Skeletal muscle cell (primary cell): Measurements from ENCODE around the gene SURF4.
A peak's percentile ranks its signal among the peaks of the same experiment; 100 is the strongest.
"Not testable (repeated sequence)": the region's sequence is repeated elsewhere in the genome, so short reads cannot be mapped to it uniquely, and the experiment has no call there.

Experiments
- DNase-seq: peaks from one replicate; pipeline ENCODE4 v3.0.0-alpha.2; 2010; ENCODE audit warnings: low read depth
- H3K4me3 ChIP-seq: 2 replicates; pipeline ENCODE4 v1.5.1; 2011; ENCODE audit warnings: low read depth, mild to moderate bottlenecking, control low read depth, low read length, moderate library complexity

The SURF4 gene

DNA sequence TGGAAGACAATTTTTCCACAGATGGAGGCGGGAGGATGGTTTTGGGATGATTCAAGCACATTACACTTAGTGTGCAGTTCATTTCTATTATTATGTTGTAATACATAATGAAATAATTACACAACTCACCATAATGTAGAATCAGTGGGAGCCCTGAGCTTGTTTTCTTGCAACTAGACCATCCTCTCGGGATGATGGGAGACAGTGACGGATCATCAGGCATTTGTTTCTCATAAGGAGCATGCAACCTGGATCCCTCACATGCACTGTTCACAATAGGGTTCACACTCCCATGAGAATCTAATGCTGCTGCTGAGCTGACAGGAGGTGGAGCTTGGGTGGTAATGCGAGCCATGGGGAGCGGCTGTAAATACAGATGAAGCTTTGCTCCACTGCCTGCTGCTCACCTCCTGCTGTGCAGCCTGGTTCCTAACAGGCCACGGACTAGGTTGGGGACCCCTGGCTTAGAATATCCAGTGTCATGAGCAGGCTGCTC lies 1.9 kb upstream of the SURF4 start:
- no peak overlapping the region for H3K4me3 ChIP-seq
- DNase-seq: no peak

GRCh38 chr9:133377280-133377679 lies 1.4 kb upstream of the SURF4 start:
- not testable (repeated sequence) for DNase-seq

DNA sequence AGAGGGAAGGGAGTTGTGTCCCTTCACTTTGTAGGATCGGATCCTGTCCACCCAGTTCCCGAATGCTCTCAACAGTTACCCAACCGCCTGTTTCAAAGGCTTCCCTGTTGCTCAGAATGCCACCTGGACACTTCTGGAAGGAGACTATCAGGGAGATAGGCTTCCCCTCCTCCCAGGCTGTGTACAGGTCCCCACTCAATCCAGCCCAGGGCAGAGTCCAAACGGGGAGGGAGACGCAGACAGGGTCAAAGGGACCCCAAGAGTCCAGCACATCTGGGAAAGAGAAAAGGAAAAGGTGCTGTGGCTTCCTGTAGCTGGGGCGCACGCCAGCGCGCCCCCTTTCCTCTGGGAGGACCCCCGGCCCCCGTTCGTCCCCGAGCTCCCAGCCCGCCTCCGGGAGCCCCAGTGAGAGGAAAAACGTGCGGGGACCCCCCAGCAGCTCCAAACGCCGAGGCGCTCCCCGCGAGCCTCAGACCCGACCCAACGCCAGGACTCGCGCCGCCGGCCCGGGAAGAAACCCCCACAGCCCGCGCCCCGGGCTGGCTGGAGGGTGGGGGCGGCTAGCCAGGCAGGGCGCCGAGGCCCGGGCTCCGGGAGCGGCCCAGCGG lies 640 bp downstream of the SURF4 start:
- no peak for DNase-seq
- H3K4me3 ChIP-seq: peak overlapping the region; percentile 95

More at GRCh38 chr9:133377280-133377679, 1.4 kb upstream of the SURF4 start:
- not testable (repeated sequence) for H3K4me3 ChIP-seq

GRCh38 chr9:133374612-133375115 lies 1.2 kb downstream of the SURF4 start:
- peak overlapping the region; percentile 95 for H3K4me3 ChIP-seq
- DNase-seq: no peak

DNA sequence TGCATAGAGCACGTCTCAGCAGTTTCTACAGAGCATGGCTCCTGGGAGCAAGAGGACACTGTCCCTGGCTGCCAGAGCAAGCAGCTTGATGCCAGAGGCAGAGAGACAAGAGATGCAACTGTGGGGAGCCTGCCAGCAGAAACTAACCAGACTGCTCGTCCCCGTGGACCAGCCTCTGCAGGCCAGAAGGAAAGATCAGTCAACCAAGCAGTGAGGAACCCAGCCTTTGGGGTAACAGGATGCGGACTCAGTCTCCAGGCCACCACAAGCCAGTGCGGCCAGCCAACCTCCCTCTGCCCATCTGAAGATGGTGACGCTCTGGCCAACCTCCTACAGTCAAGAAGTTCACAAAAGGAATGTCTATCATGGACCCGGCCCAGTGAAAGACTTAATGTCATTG lies 3.7 kb downstream of the SURF4 start:
- no peak overlapping the region for H3K4me3 ChIP-seq
- DNase-seq: no peak

GRCh38 chr9:133371261-133371711 lies 4.6 kb downstream of the SURF4 start:
- no peak for DNase-seq
- no peak overlapping the region for H3K4me3 ChIP-seq

GRCh38 chr9:133370685-133371084 lies 5.2 kb downstream of the SURF4 start:
- H3K4me3 ChIP-seq: no peak overlapping the region

DNA sequence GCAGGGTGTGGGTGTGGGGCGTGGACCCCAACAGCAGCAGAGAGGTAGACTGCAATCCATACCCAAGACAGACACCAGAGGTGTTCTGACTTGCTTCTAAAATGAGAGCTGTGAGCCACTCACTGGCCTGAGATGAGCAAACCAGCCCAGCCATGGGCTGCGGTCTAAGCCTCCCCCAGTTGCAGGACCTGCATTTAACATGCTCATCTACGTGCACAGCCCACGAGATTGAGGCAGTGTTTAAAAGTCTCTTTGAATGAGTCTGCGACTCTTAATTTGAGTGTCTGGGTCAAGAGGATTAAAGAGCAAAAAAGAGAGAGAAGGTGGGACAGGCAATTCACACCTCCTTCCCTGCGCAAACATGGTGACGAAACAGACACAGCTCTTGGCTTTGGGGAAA lies 5.9 kb downstream of the SURF4 start:
- H3K4me3 ChIP-seq: no peak overlapping the region
- no peak for DNase-seq

More at GRCh38 chr9:133370685-133371084, 5.2 kb downstream of the SURF4 start:
- no peak for DNase-seq

DNA sequence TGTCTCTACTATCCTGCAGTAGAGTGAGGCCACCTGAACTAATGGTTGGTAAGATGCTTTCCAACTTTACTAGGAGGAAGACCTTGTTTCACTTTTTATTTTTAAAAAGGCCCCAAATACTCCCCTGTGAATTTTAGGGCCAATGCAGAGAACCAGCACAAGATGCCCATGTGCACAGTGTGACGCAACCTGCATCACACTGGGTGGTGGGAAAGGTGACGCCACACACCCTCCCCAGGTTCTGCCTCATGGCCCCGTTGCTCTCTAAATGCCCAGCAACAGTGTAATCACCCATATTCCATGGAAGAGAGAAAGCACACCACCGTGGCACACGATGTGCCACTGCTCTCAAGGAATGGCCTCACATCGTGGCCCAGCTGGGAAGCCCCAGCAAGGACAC lies 6.4 kb downstream of the SURF4 start:
- DNase-seq: no peak
- H3K4me3 ChIP-seq: no peak overlapping the region

- no peak overlapping the region for H3K4me3 ChIP-seq
- no peak for DNase-seq
These were observed 7.5 kb downstream of the SURF4 start for GRCh38 chr9:133368249-133368881.

GRCh38 chr9:133367778-133368177 lies 8.1 kb downstream of the SURF4 start:
- H3K4me3 ChIP-seq: no peak overlapping the region

DNA sequence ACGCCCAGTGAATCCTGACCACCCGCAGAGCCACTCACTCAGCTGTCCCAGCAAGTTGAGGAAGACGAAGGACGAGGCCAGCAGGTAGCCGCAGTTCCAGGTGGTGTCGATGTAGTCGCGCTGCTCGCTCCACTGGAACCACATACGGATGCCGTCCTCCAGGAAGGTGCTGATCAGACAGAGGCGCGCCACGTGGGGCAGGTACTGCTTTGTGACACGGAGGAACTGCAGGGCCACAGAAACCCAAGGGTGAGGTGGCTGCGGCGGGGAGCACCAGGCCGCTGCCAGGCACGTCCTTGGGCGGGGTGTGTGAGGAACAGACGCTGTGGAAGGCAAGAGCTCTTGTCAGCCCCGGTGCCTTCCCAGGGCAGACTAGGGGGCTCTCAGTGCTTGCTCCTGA lies 8.6 kb downstream of the SURF4 start:
- DNase-seq: no peak

More at GRCh38 chr9:133367778-133368177, 8.1 kb downstream of the SURF4 start:
- no peak for DNase-seq

DNA sequence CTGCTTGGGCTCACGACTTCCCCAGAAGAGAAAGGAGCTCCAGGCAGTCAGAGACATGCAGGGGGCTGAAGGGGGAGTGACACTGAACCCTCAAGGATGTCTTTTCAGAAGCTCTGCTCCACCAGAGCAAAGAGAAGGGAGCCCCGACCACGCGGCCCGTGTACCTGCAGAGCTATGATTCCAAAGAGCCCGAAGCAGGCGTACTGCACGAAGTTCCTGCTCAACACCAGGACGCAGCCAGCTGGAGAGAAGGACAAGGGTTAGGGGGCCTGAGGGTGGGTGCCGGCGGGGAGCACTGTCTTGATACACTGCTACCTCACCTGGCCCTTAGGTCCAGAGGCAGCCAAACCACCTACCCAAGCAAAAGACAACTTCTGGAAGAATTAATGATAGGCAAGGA lies 9.4 kb downstream of the SURF4 start:
- no peak for DNase-seq
- no peak overlapping the region for H3K4me3 ChIP-seq

More for the DNA sequence above, 8.6 kb downstream of the SURF4 start:
- H3K4me3 ChIP-seq: no peak overlapping the region

- DNase-seq: no peak
- H3K4me3 ChIP-seq: no peak overlapping the region
These were observed 13.4 kb downstream of the SURF4 start for GRCh38 chr9:133362359-133363044.

DNA sequence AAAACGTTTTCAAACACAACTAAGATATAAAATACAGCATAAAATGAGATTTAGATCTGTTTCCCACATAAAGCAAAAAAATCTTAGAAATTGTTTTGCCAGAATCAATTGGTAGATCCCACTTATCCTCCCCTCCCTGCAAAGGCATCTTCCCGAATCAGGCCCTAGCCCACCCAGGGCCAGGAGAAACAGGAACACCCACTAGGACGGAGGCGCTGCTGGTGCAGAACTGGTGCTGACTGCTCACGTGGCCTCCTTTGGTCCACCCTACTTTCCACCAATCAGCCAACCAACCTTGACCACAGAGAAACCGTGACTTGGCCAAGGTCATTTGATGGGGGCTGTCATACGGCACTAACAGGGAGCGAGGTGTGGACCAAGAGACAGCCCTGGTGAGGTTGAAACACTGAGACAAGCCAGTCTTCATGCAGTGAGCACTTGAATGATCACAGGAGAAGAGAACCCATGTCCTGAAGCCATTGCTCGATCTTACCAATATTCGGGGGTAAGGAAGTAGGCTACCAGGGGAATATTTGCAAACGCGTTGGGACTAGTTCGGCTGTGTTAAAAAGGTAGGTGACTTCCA lies 14.3 kb downstream of the SURF4 start:
- DNase-seq: no peak
- H3K4me3 ChIP-seq: no peak overlapping the region

DNA sequence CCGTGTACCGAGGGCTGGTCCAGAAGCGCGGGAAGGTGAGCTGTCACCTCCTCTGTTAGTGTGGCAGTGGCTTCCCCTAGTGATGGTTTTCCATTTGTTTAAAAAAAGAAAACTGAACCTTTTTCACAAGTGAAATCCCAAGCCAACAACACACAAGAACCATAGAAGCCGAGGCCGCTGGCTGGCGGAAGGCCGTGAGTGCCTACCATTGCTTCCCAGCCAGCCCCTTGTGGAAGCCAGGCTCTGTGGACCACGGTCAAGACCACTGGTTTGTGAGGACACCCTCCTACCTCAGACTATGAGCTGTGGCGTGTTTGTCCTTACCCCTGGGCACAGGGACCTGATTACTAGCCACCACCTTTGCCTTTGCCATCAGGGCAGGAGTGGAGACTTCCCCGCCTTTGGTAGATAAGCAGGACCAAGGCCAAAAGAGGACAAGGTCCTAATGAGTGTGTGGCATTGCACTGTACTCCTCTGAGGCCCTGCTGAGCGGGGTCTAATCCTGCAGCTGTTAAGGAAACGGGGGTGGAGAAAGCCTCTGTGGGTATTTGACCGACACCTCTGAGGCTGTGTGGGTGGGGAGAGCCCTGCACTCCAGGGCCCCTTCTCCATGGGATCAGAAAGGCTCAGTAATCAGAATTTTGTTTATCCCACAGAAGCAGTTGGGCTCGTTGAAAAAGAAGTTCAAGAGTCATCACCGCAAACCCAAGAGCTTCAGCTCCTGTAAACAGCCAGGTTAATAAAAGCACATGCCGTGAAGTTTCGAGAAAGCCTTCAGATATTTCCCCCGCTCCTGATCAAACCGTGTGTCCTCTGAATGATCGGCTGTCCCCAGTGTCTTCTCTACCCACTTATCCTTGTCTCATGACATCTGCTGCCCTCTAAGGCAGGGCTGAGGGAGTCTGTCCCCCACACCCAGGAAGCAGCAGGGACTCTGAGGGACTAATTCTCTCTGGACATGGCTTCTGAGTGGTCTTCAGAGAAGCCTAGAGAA lies 15.2 kb downstream of the SURF4 start:
- no peak for DNase-seq
- H3K4me3 ChIP-seq: no peak overlapping the region

- no peak overlapping the region for H3K4me3 ChIP-seq
- DNase-seq: no peak
These were observed 16.3 kb downstream of the SURF4 start for GRCh38 chr9:133359399-133360175.

DNA sequence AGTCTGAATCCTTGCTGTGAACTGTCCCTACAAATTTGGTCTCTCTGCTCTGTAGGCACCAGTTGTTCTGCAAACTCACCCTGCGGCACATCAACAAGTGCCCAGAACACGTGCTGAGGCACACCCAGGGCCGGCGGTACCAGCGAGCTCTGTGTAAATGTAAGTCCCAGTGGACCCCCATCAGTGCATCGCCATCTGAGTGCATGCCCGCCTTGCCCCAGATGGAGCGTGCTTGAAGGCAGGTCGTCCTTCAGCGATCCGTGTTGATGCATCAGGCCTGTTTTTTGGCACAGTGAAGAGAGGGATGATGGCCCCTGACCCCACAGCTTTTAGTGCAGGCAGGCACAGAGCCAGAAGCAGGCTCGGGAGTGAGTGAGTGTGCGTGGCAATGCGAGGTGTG lies 18.2 kb downstream of the SURF4 start:
- H3K4me3 ChIP-seq: no peak overlapping the region
- no peak for DNase-seq
